Measurements from ENCODE around the gene MAP1A. TPM values are rescaled to one million over a fixed set of nuclear protein-coding genes. Genes with fewer than 3 reads are reported as not detected.

MAP1A gene
- total RNA-seq, 1 donor from 2014 or later, result 1.7 TPM

DNA sequence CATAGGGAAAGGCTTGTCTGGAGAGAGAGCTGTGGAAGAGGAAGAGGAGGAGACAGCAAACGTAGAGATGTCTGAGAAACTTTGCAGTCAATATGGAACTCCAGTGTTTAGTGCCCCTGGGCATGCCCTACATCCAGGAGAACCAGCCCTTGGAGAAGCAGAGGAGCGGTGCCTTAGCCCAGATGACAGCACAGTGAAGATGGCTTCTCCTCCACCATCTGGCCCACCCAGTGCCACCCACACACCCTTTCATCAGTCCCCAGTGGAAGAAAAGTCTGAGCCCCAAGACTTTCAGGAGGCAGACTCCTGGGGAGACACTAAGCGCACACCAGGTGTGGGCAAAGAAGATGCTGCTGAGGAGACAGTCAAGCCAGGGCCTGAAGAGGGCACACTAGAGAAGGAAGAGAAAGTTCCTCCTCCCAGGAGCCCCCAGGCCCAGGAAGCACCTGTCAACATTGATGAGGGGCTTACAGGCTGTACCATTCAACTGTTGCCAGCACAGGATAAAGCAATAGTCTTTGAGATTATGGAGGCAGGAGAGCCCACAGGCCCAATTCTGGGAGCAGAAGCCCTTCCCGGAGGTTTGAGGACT lies 6.9 kb downstream of the MAP1A start:
- DNase-seq (ENCODE audit: low read depth), result no peak
- TF ChIP-seq CTCF (conservative IDR thresholded peaks at IDR 0.05; ENCODE audit: low read depth, low read length), result no peak
- H3K4me3 ChIP-seq (ENCODE audit: low read depth, low read length), result no peak overlapping the region

GRCh38 chr15:43525131-43525530 lies 7.7 kb downstream of the MAP1A start:
- no peak for DNase-seq (ENCODE audit: low read depth)
- H3K4me3 ChIP-seq (ENCODE audit: low read depth, low read length), result no peak overlapping the region
- TF ChIP-seq CTCF (conservative IDR thresholded peaks at IDR 0.05; ENCODE audit: low read depth, low read length), result no peak

GRCh38 chr15:43526261-43526930 lies 9.0 kb downstream of the MAP1A start:
- TF ChIP-seq CTCF (conservative IDR thresholded peaks at IDR 0.05; ENCODE audit: low read depth, low read length), result no peak
- no peak overlapping the region for H3K4me3 ChIP-seq (ENCODE audit: low read depth, low read length)
- no peak for DNase-seq (ENCODE audit: low read depth)

DNA sequence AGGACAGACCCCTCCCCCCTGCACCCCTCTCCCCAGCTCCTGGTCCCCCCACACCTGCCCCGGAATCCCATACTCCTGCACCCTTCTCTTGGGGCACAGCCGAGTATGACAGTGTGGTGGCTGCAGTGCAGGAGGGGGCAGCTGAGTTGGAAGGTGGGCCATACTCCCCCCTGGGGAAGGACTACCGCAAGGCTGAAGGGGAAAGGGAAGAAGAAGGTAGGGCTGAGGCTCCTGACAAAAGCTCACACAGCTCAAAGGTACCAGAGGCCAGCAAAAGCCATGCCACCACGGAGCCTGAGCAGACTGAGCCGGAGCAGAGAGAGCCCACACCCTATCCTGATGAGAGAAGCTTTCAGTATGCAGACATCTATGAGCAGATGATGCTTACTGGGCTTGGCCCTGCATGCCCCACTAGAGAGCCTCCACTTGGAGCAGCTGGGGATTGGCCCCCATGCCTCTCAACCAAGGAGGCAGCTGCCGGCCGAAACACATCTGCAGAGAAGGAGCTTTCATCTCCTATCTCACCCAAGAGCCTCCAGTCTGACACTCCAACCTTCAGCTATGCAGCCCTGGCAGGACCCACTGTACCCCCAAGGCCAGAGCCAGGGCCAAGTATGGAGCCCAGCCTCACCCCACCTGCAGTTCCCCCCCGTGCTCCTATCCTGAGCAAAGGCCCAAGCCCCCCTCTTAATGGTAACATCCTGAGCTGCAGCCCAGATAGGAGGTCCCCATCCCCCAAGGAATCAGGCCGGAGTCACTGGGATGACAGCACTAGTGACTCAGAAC lies 9.8 kb downstream of the MAP1A start:
- no peak for DNase-seq (ENCODE audit: low read depth)
- no peak for TF ChIP-seq CTCF (conservative IDR thresholded peaks at IDR 0.05; ENCODE audit: low read depth, low read length)
- no peak overlapping the region for H3K4me3 ChIP-seq (ENCODE audit: low read depth, low read length)

- TF ChIP-seq CTCF (conservative IDR thresholded peaks at IDR 0.05; ENCODE audit: low read depth, low read length), result no peak
- no peak overlapping the region for H3K4me3 ChIP-seq (ENCODE audit: low read depth, low read length)
- DNase-seq (ENCODE audit: low read depth), result no peak
Measured at GRCh38 chr15:43527802-43528541, 10.6 kb downstream of the MAP1A start.

DNA sequence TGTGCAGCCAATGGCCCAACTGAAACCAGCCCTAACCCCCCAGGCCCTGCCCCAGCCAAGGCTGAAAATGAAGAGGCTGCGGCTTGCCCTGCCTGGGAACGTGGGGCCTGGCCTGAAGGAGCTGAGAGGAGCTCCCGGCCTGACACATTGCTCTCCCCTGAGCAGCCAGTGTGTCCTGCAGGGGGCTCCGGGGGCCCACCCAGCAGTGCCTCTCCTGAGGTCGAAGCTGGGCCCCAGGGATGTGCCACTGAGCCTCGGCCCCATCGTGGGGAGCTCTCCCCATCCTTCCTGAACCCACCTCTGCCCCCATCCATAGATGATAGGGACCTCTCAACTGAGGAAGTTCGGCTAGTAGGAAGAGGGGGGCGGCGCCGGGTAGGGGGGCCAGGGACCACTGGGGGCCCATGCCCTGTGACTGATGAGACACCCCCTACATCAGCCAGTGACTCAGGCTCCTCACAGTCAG lies 11.2 kb downstream of the MAP1A start:
- no peak for DNase-seq (ENCODE audit: low read depth)
- H3K4me3 ChIP-seq (ENCODE audit: low read depth, low read length), result no peak overlapping the region
- TF ChIP-seq CTCF (conservative IDR thresholded peaks at IDR 0.05; ENCODE audit: low read depth, low read length), result no peak

Data from epithelial cell of proximal tubule (primary cell).